ENCODE measurements around the gene GRIN2A. TPM values are rescaled to one million over a fixed set of nuclear protein-coding genes. Genes with fewer than 3 reads are reported as not detected.

The GRIN2A gene
- total and polyA plus RNA-seq, 2 of the 13 experiments (the other 11 are each of a cell fraction or from before 2014, with no cell fraction given), result not detected

- CTCF ChIA-PET (ENCODE audit: low intra/inter-chr PET ratio, low total read pairs), result no interaction called here
- Histone ChIP-seq H2AFZ (ENCODE audit: low read length) (no peak overlapping the region), H3K4me2 (ENCODE audit: low read depth, low read length) (no peak overlapping the region), H3K4me1 (ENCODE audit: insufficient read depth, low read length) (no peaks in the 10 kb centered on the region), H3K4me3 (replicated peaks in 1 of 3; ENCODE audit: insufficient read depth in 1 of 3, low read depth in 2 of 3, low read length in 3 of 3) (no peak overlapping the region), H3K79me2 (ENCODE audit: insufficient read depth, low read length) (no peaks in the 10 kb centered on the region), H3K27ac (ENCODE audit: extremely low read length, insufficient read depth, low read length) (no peak overlapping the region), H3K36me3 (replicated peaks in 1 of 2; ENCODE audit: control insufficient read depth in 1 of 2, insufficient read depth in 2 of 2, low read length in 2 of 2) (no peaks in the 10 kb centered on the region), H4K20me1 (ENCODE audit: insufficient read depth, low read length) (no peaks in the 10 kb centered on the region), H3K27me3 (ENCODE audit: control insufficient read depth in 1 of 2, insufficient read depth in 2 of 2, low read length in 2 of 2) (peaks cover 0 to 11% of the 10 kb centered on the region in 2 experiments; a peak in 2 of 5 replicates), H3K9ac (ENCODE audit: insufficient read depth, low read depth, low read length) (no peak overlapping the region), H3K9me3 (ENCODE audit: low read length) (no peaks in the 10 kb centered on the region)
- TF ChIP-seq ELF3 (CRISPR knock-in tag; IDR thresholded peaks at IDR 0.05), result no peak
- ATAC-seq (no peak), DNase-seq (ENCODE audit: low spot score) (no peak), FAIRE-seq (no peak)
- POLR2A ChIA-PET, result no interaction called here
- in situ Hi-C loops (cut with HindIII; ENCODE audit: extremely low pct_ligation_motif_present, low pct_unique_long_range_greater_than_20kb), result no loop called here
- intact Hi-C loops (cut with micrococcal nuclease; ENCODE audit: unreplicated experiment), result no loop called here
- no TSS peak for BruUV-seq (replicated peaks)
These were observed 79.1 kb downstream of the GRIN2A start for GRCh38 chr16:10103118-10103517.

GRCh38 chr16:10100829-10101228 lies 81.4 kb downstream of the GRIN2A start:
- no peaks in the 10 kb centered on the region for H3K79me2 ChIP-seq (ENCODE audit: insufficient read depth, low read length)
- 3% methylated on average over 4 of the region's 4 CpGs for WGBS (ENCODE audit: low lambda C conversion rate)
- no peak overlapping the region for H3K4me3 ChIP-seq (replicated peaks in 1 of 3; ENCODE audit: insufficient read depth in 1 of 3, low read depth in 2 of 3, low read length in 3 of 3)
- H3K27me3 ChIP-seq (ENCODE audit: control insufficient read depth in 1 of 2, insufficient read depth in 2 of 2, low read length in 2 of 2), result peaks cover 0 to 19% of the 10 kb centered on the region in 2 experiments; a peak in 3 of 5 replicates
- no peaks in the 10 kb centered on the region for H4K20me1 ChIP-seq (ENCODE audit: insufficient read depth, low read length)
- no peak overlapping the region for H3K4me2 ChIP-seq (ENCODE audit: low read depth, low read length)
- intact Hi-C loops (cut with micrococcal nuclease; ENCODE audit: unreplicated experiment), result no loop called here
- BruUV-seq (replicated peaks), result no TSS peak
- H3K36me3 ChIP-seq (replicated peaks in 1 of 2; ENCODE audit: control insufficient read depth in 1 of 2, insufficient read depth in 2 of 2, low read length in 2 of 2), result no peaks in the 10 kb centered on the region
- H3K27ac ChIP-seq (ENCODE audit: extremely low read length, insufficient read depth, low read length), result no peak overlapping the region
- TF ChIP-seq THYN1 (CRISPR knock-in tag; IDR thresholded peaks at IDR 0.05; ENCODE audit: borderline replicate concordance, low read depth) (no peak), ZFAT (CRISPR knock-in tag; conservative IDR thresholded peaks at IDR 0.05) (no peak), GLMP (CRISPR knock-in tag; IDR thresholded peaks at IDR 0.05; ENCODE audit: borderline replicate concordance) (no peak), PAWR (CRISPR knock-in tag; IDR thresholded peaks at IDR 0.05; ENCODE audit: borderline replicate concordance) (no peak), CHD2 (IDR thresholded peaks at IDR 0.05; ENCODE audit: low read depth, low read length) (no peak), ZSCAN21 (CRISPR knock-in tag; IDR thresholded peaks at IDR 0.05; ENCODE audit: borderline replicate concordance) (no peak), ZSCAN22 (CRISPR knock-in tag; IDR thresholded peaks at IDR 0.05) (no peak)
- in situ Hi-C loops (cut with HindIII; ENCODE audit: extremely low pct_ligation_motif_present, low pct_unique_long_range_greater_than_20kb), result no loop called here
- FAIRE-seq (no peak), ATAC-seq (no peak), DNase-seq (ENCODE audit: low spot score) (no peak)
- no peak overlapping the region for H3K9ac ChIP-seq (ENCODE audit: insufficient read depth, low read depth, low read length)
- CTCF ChIA-PET (ENCODE audit: low intra/inter-chr PET ratio, low total read pairs), result no interaction called here
- H2AFZ ChIP-seq (ENCODE audit: low read length), result no peak overlapping the region
- H3K9me3 ChIP-seq (ENCODE audit: low read length), result no peaks in the 10 kb centered on the region
- POLR2A ChIA-PET, result no interaction called here
- H3K4me1 ChIP-seq (ENCODE audit: insufficient read depth, low read length), result no peaks in the 10 kb centered on the region

Data from HepG2 (cell line).